HG03565 (cell line): ENCODE data around the gene DIP2C.
"Not testable (repeated sequence)": the region's sequence is repeated elsewhere in the genome, so short reads cannot be mapped to it uniquely, and the experiment has no call there.

ENCODE experiments used
- ATAC-seq: cut with Tn5 transposase; IDR thresholded peaks from one replicate; pipeline ENCODE4 v1.9.1; 2021; ENCODE audit warnings: mild to moderate bottlenecking, moderate library complexity; ENCODE audit not compliant: unreplicated experiment

DIP2C gene

GRCh38 chr10:370449-370825, 319.0 kb downstream of the DIP2C start:
- ATAC-seq = no peak

DNA sequence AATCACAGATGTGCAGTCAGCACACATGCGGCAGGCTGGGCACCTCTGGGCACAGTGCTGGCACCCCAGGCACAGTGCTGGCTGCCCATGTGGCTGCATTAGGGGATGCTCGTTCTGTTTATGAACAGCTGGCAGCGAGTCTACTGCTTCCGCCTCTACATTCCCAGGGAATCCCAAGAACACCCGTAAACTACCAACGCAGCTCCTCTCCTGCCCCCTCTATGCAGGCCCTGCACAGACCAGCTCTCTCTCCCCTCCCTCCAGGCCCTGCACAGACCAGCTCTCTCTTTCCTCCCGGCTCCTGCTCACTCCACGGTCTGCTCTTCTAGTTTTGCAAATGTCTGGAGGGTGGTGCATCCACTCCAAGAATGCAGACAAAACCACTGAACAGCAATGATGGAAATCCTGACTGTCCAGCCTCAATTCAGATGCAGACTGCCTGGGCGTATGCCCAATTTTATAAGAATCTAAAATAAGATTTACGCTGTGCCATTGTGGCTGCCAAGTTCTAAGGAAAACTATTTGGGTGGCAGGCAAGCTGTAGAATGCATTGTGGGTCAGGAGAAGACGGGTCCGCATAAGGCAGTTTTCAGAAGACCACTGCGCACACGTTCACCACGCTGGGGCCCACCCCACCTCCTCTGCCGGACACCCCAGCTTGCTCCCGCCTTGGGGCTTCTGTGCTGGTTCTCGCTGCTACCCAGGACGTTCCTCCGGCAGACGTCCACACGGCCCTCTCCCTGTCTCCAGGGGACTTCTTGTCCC, 319.6 kb downstream of the DIP2C start:
- ATAC-seq = no peak

DNA sequence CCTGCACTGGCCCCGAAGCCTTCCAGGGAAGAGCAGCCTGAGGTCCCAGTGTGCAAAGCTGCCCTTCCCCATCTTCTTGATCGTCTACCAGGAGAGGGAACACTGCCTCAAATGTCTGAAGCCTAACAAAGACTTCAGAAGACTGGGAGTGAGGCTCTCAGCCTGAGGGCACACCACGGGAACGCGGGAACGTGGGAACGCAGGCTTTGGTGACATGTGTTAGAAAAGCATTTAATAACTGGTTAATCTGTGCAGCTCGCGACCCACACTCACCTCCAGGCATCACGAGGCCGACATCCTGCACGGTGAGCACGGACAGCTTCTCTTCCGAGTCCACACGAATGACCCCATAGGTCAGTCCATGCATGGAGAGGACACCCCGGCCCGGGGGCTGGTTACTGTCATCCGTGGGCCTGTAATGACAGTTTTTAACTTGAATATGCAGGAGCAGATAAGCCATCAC, 320.2 kb downstream of the DIP2C start:
- ATAC-seq = no peak

DNA sequence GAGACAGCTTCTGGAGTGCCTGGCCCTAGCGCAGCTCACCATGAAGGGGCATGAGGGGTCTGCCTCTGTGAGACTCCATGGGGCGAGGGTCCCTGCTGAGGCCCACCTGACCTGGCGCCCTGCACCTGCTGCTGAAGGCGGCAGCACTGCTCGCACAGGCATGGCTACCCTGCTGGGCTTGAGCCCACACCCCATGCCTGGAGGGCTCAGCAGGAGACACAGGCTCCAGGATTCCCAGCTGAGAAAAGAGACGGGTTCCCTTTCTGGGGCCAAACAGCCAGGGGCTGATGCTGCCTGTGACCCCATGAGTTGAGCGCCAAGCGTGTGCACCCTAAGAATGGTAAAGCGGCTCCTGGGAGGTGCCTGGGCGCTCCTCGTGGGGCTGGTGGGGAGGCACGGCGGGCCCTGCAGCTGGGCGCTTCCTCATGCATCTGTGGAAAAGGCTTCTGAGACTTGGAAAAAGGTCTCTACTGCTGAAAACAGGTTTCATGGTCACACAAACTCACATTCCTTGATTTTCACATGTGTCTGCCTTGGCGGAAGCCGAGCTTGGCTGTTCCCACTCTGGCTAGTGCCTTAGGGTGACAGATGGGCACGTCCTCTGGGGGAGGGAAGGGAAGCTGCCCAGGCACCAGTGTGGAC, 320.8 kb downstream of the DIP2C start:
- no peak for ATAC-seq

DNA sequence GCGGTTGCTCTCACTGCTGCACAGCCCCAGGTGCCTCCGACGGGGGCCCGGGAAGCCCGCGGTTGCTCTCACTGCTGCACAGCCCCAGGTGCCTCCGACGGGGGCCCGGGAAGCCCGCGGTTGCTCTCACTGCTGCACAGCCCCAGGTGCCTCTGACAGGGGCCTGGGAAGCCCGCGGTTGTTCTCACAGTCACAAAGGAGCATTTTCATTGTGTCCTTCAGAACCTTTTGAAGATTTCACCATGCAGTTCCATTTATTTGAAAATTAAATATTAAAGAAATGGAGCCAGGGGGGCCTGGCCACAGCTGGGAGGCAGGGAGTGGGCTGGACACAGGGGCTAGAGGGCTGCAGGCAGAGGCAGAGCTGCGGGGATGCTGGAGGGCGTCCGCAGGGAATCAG, 321.4 kb downstream of the DIP2C start:
- not testable (repeated sequence) for ATAC-seq

DNA sequence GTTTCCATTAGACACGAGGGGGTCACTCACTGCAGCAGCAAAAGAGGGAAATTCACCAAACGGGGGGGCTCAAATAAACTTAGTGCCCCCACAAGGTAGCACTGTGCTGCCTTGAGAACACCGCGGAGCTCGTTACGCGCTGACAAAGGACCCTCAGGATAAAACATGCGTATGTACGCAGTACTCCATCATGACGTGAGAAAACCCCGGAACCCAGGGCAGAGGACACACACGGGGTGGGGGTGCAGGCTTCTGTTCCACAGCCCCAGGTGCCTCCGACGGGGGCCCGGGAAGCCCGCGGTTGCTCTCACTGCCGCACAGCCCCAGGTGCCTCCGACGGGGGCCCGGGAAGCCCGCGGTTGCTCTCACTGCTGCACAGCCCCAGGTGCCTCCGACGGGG, 321.8 kb downstream of the DIP2C start:
- ATAC-seq = no peak

DNA sequence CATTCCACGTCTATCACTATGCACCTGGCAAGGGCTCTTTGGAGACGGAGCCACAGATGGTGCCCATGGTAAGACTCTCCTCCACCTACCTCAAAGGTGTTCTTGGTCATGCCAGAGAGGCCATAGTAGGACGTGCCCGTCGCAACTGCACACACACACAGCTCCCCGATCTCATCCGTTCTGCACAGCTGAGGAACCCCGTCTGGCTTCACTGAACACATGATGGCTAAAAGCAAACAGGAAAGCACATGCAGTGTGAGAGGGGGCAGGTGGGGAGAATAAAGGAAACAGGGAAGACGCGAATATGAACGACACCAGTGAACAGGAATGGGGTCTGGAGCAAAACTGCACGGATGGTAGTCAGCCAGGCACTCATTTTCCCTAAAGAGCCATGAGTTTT, 323.3 kb downstream of the DIP2C start:
- no peak for ATAC-seq

- ATAC-seq = no peak
Measured at GRCh38 chr10:364267-364775, 325.1 kb downstream of the DIP2C start.

DNA sequence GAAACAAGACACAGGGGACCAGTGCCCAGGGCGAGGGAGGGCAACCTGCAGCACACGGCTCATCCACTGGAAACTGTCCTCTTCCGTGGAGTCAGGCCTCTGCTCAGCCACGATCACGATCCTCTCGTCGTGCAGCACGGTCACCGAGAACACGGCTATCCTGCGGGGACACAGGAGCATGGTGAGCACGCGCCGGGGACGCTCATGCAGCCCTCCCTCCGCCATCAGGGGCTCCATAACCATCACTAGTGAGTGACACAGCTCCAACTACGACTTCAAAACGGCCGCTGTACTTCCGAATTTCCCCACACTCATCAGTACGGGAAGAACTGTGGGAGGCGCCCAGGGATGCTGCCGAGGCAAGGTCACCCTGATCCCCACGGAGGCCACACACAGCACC, 326.3 kb downstream of the DIP2C start:
- ATAC-seq = no peak

GRCh38 chr10:361203-362081, 328.0 kb downstream of the DIP2C start:
- no peak for ATAC-seq

GRCh38 chr10:360653-361052, 328.8 kb downstream of the DIP2C start:
- ATAC-seq = no peak

DNA sequence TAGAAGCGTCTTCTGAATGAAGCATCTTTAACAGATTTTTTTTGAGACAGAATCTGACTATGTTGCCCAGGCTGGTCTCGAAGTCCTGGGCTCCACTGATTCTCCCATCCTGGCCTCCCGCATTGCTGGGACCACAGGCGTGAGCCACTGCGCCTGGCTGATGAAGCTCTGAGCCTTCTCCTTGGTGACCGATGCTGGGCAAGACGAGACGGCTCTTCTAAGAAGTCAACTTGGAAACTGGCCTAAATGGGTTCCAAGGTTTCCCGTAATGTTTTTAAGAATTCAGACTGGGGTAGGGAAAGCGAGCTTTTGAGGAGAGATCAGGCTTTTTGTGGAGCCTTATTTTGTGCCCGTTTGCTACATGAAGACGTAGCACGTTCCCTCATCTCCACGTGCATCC, 329.7 kb downstream of the DIP2C start:
- ATAC-seq = no peak

GRCh38 chr10:359093-359492, 330.4 kb downstream of the DIP2C start:
- ATAC-seq = no peak

DNA sequence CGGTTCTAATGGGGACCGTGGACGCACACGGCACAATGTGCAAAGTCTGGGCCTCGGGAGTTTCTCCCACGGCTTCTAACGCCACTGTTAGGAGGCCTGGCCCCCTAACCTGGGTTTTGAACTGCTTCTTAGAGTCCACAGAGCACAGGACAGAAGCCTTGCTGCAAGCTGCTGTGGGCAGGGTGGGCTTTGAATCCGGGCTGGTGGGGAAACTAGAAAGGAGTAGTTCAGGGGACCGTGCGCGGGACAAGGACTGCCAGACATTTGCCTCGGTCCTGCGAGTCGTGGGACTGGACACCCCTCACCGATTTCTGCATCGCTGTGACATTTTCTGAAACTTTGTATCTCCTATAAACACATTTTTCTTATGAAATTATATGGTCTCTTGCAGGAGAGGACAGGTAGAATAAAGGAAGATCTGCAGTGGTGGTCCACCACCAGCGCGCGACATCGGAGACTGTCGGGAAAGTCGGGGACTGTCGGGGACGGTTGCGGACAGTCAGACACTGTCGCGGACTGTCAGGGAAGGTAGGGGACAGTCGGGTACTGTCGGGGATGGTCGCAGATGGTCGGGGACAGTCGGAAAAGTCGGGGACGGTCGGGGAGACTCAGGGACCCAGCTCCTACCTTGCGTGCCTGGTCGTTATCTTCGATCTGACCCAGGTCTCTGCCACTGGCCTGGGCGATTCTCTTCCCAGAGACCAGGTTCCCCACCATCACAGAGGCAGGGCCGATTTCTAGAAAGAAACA, 332.1 kb downstream of the DIP2C start:
- no peak for ATAC-seq

GRCh38 chr10:356452-356851, 333.0 kb downstream of the DIP2C start:
- no peak for ATAC-seq

DNA sequence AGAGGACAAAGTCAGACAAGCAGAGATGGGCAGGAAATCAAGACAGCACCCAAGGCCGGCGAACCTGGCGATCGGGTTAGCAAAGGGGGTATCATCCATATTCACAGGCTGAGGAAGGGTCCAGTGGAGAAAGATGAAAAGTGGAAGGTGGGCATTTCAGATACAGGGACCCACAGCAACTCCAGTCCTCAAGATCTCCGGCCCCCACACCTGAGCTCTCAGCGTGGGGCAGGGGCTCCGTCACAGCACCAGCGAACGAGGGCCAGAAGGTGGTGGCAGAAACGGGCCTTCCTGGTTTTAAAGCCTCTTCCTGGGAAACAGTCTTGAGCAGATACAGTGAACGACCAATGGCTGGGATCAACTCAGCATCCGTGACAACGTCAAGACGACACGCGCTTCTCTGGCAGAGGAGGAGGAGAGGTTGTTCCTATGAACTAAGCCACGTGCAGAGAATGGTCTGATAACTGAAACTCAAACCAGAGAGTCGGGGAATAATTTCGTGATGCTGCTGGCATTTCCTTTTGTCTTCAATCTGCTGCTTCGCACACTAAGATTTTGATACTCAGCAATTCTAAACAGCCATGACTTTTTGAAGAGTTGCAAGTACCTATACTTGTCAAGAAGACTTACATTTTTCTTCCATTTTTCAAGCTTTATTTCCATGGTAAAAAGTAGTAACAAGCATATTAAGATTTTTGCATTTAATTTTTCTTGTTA, 334.4 kb downstream of the DIP2C start:
- no peak for ATAC-seq

DNA sequence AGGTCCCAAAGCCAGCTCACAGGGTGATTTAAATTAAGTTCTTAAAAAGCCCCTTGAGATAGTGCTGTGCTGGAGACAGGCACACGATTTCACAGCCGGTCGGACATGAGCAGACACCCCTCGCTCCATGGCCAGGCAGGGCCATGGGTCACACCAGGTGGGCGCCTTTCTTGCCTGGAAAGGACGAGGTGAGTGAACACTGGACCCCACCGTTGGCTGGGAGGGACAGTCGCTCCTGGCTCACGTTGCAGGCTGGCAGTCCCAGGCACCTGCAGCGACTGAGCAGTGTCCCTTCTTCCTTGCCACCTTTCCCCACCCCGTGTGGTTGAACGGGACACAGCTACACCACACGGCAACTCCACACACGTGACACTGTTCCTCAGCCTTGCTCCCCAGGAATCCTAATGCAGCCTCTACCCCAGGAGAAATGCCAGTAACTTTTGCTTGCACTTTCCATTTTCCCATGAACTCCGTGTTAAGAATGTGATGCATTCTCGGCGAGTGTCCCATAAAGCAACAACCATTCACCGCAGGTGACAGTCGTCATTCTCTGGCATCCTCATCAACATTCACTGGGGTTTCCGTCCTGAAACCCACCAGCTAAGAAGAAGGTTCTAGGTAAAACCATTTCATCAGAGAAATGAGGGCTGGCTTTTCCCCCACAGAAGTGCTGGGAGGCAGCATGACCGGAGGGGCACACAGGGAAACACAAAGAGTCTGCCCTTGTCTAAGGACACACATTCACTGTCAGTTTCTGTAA, 336.8 kb downstream of the DIP2C start:
- ATAC-seq = no peak

- no peak for ATAC-seq
Measured at GRCh38 chr10:351770-352334, 337.6 kb downstream of the DIP2C start.

DNA sequence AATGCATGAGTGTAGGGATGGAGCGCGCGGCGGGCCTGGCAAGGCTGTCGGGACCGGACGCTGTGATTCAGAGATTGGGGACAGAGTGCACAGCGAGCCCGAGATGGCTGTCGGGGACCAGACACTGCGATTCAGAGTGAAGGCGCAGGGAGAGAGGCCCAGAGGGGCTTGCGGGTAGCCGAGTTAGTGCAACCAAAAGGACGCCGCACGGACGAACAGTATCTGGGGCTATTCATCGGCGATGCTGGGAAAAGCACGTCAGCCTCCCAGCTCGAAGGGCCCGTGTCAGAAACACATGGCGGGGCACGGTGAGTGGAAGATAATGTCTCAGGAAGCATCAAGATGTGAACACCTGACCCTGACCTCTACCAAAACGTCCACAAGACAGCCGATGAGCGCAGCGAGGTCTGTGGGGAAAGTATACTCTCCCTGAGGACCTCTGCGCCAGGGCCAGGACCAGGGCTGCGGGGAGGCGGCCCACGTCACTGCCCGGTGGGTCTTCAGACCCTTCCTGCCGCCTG, 338.4 kb downstream of the DIP2C start:
- ATAC-seq = no peak
